ENCODE results near the gene DDX3X. TPM values are rescaled to one million over a fixed set of nuclear protein-coding genes. Genes with fewer than 3 reads are reported as not detected.
"Not testable (repeated sequence)": the region's sequence is repeated elsewhere in the genome, so short reads cannot be mapped to it uniquely, and the experiment has no call there.

The DDX3X gene
- 222 and 303 TPM in 2 replicates for total RNA-seq (2014; rRNA removed; shearing (Covaris generic))
- polyA plus RNA-seq (2014; cell fraction: nucleus; rRNA removed) = 133 and 172 TPM in 2 replicates

GRCh38 chrX:41333744-41334362 lies at the start of gene DDX3X:
DDX3X (plus strand) TSS chrX:41334162; CDS start chrX:41334253, 91 bp downstream.
- DNase-seq (ENCODE audit: extremely low read depth, low read depth) = peak; percentile 84

- DNase-seq (ENCODE audit: extremely low read depth, low read depth) = not testable (repeated sequence)
Measured at GRCh38 chrX:41285928-41286327, 48.0 kb upstream of the DDX3X start.

DNA sequence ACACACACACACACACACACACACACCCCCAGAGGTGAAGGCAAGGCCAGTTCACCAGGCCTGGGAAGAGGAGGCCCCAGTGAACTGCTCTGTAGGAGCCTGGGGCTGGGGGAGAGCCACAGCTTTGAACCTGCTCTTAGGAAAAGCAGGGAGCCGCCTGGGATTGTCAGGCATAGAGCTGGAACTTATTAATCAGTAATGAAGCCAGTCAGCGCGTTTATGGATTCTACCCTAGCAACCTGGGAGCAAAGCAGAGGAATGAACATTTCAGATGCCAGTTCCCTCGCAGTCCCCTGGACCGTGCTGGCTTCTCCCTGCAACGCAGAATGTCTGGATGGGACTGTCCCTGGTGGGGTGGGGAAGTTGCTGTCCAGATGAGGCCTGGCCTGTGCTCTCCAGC lies 45.3 kb upstream of the DDX3X start:
- no peak for DNase-seq (ENCODE audit: extremely low read depth, low read depth)

- no peak for DNase-seq (ENCODE audit: extremely low read depth, low read depth)
Measured at GRCh38 chrX:41289095-41289494, 44.9 kb upstream of the DDX3X start.

DNA sequence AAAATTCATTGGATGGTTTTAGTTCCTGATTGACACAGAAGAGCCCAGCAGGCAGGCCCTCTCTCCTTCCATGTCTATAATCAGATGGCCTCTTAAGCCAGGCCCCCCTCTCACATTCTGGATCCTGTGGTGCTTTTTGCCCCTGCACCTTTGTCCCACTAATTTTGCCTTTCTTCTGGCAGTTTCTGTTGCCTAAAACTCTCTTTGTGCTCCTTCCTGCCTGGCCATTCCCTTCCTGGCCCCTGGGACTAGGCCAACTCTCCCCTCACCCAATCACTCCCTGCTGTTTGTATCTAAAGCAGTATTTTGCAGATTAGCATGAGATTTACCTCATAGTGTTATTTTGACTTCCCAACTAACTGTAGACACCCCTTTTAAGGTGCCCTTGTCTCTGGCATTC lies 42.7 kb upstream of the DDX3X start:
- DNase-seq (ENCODE audit: extremely low read depth, low read depth) = no peak

GRCh38 chrX:41293269-41293668 lies 40.7 kb upstream of the DDX3X start:
- peak; percentile 20 for DNase-seq (ENCODE audit: extremely low read depth, low read depth)

- no peak for DNase-seq (ENCODE audit: extremely low read depth, low read depth)
Measured at GRCh38 chrX:41300758-41301437, 33.1 kb upstream of the DDX3X start.

DNA sequence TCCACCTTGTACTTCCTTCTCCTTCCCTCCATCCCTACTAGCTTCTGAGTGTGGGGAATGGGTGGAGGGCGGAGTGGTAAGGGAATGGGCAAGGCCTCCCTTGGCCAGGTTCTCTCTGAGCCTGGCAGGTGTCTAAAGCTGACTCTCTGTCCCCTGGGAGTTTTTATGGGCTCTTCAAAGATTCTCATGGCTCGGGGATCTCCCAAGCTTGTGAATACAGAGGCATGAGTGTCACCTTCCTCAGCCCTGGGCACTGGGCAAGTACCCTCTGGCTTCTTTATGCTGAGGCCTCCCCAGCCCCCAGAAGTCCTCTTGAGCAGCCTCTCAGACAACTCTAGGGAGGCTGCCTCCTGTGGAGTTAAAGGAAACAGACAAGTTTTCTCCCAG lies 32.5 kb upstream of the DDX3X start:
- DNase-seq (ENCODE audit: extremely low read depth, low read depth) = no peak

DNA sequence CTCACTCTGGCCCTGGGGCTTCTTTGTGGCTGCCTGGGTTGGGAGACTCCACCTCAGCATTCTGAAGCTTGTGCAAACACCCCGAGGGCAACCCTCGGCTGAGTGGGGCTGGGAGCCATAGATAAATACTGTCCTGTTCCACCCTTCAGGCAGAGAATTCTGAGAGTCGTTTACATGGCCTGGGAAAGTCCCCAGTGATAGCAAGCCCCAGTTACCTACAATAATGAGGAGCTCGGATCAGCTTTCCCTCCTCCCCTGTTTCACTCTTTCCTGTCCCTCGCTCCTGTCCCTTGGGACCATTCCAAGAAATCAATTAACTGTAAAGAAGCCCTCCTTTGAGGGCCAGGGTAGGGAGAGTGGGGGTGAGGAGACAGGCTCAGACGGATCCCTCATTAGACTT lies 31.6 kb upstream of the DDX3X start:
- DNase-seq (ENCODE audit: extremely low read depth, low read depth) = no peak

DNA sequence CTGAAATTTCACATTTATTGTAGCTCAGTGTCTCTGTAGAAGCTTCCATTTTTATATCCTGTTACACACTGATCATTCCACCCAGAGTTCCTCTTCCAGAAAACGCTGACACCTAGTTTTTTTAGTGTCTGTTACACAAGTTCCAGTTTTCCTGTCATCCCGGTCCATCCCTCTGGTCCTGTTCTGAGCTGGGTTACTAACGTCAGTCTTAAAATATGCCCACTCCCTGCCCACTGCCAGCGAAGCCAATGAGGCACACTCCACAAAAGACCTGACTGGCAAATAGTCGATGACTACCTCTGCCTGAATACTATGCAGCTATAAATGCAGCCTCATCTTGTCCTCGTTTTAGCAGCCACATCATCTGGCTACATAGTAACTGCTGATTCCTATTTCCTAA lies 30.9 kb upstream of the DDX3X start:
- DNase-seq (ENCODE audit: extremely low read depth, low read depth) = no peak

DNA sequence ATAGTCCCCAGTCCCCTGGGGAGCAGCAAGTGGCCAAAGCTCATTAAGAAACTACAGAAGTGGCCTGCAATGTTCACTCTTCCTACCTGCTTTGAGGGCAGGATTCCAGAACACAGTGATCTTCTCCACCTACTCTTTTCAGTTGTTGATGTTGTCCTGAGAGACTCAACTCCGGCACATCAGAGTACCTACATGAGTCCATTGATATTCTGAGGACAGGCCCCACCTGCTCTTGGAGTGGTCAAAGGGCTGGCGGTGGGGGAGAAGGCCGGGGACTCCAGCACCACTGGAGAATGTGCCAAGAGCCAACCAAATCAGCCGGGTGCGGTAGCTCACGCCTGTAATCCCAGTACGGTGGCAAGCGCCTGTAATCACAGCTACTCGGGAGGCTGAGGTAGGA lies 29.8 kb upstream of the DDX3X start:
- DNase-seq (ENCODE audit: extremely low read depth, low read depth) = no peak

- DNase-seq (ENCODE audit: extremely low read depth, low read depth) = no peak
Measured at GRCh38 chrX:41308884-41309647, 24.9 kb upstream of the DDX3X start.

GRCh38 chrX:41312786-41313185 lies 21.2 kb upstream of the DDX3X start:
- no peak for DNase-seq (ENCODE audit: extremely low read depth, low read depth)

- DNase-seq (ENCODE audit: extremely low read depth, low read depth) = no peak
Measured at GRCh38 chrX:41313419-41313818, 20.5 kb upstream of the DDX3X start.

DNA sequence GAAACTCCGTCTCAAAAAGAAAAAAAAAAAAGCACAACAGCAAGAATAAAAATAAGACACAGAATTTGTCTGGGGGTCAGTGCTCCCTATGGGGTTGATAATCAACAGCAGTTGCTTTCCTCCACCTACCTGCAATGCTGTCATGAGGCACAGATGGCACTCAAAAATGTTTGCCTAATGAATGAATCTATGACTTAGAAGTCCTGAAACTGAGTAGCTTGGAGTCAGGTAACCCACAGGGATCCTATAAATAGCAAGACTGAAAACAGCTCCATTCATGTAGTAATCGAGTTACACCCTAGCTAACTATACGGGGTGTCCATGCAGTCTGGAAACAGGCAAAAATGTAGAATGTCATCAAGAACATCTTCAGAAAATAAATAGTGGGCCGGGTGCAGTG lies 19.8 kb upstream of the DDX3X start:
- DNase-seq (ENCODE audit: extremely low read depth, low read depth) = no peak

DNA sequence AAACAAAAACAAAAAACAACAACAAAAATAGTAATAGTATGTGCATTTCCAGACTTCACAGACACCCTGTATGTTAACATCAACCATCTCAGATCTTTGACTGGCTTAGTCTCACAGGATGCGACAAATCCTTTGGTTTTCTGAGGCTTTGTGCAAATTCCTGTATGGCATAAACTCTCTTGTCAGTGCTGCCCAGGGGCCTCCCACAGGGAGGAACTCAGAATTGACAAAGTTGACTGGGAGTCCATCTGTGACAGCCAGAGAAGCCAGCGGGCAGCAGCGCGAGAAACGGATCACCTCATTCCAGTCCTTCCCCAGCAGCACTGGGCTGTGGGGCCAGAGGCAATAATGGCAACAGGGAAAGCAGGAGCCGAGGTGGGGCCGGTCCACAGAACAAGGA lies 19.1 kb upstream of the DDX3X start:
- DNase-seq (ENCODE audit: extremely low read depth, low read depth) = no peak

DNA sequence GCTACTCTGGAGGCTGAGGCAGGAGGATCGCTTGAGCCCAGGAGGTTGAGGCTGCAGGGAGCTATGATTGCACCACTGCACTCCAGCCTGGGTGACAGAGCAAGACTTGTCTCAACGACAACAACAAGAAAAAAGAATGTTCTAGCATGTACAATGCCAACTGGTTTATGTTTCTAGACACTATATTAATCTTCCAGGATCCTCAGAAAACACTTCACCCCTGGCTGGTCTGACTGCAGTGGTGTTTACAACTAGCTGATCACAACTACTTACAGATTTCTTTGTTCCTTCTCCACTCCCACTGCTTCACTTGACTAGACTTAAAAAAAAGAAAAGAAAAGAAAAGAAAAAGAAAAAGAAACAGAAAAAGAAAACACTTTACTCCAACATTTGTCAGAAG lies 17.7 kb upstream of the DDX3X start:
- not testable (repeated sequence) for DNase-seq (ENCODE audit: extremely low read depth, low read depth)

GRCh38 chrX:41317477-41318208 lies 16.3 kb upstream of the DDX3X start:
- DNase-seq (ENCODE audit: extremely low read depth, low read depth) = no peak

GRCh38 chrX:41320393-41320792 lies 13.6 kb upstream of the DDX3X start:
- DNase-seq (ENCODE audit: extremely low read depth, low read depth) = no peak

- no peak for DNase-seq (ENCODE audit: extremely low read depth, low read depth)
Measured at GRCh38 chrX:41322821-41323603, 10.9 kb upstream of the DDX3X start.
